ENCODE results near the gene VWA5A. TPM values are rescaled to one million over a fixed set of nuclear protein-coding genes. Genes with fewer than 3 reads are reported as not detected.

The VWA5A gene
- total RNA-seq, 1 donor from 2014 or later, result 7.6 TPM

DNA sequence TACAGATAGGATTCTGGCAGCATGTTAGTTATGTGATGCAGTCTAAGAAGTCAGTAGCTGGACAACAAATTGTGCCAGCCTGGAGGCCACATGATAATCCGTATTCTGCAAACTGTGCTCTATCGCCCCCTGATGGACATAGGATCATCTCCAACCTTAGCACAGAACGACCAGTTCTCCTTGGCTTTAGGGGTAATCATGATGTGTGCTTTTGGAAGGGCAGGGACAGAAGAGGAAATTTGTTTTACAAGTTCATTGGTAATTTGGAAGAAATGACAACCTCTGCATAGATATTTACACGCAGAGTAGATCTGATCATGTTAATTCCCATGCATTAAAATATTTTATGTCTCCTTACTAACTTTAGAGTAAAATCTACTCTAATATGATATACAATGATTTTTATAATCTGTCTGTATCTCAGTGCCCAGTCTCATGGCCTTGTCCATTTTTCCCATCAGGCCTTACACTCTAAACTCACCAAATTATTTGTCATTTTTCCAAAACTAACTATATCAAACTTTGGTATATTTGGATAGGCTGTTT is 80.0 kb downstream of the VWA5A start:
- H3K36me3 ChIP-seq, result no peaks in the 10 kb centered on the region
- H3K27ac ChIP-seq, result peak overlapping the region; percentile 73 to 79
- peak; percentile 61 to 80 (median 65) for TF ChIP-seq CTCF (IDR thresholded peaks at IDR 0.05)
- no peaks in the 10 kb centered on the region for H3K9me3 ChIP-seq
- H3K27me3 ChIP-seq, result no peaks in the 10 kb centered on the region
- H3K4me1 ChIP-seq, result peaks cover 0 to 5% of the 10 kb centered on the region in 2 donors
- intact Hi-C loops (cut with DNase I), result loop anchor here (1.0 to 5.0 kb wide), 3 partner anchors 38 to 124 kb away; partner anchors contain the start of gene VWA5A
- DNase-seq (ENCODE audit: low spot score in 2 of 2), result peak in 1 of 2 donors; percentile 80
- H3K4me3 ChIP-seq, result peak overlapping the region in 1 of 2 donors; percentile 51

Other genes starting within 250 kb of the VWA5A start
- not detected for gene TMEM225, start 229.8 kb upstream of the VWA5A start, total RNA-seq
- not detected for gene OR8D4, start 213.3 kb upstream of the VWA5A start, total RNA-seq
- gene OR4D5, start 175.8 kb upstream of the VWA5A start, total RNA-seq, result not detected
- gene OR6T1, start 171.6 kb upstream of the VWA5A start, total RNA-seq, result not detected
- gene OR10S1, start 137.7 kb upstream of the VWA5A start, total RNA-seq, result not detected
- not detected for gene OR10G6, start 120.3 kb upstream of the VWA5A start, total RNA-seq
- not detected for gene OR10G4, start 102.5 kb upstream of the VWA5A start, total RNA-seq
- gene OR10G9, start 92.4 kb upstream of the VWA5A start, total RNA-seq, result not detected
- not detected for gene OR10G8, start 88.7 kb upstream of the VWA5A start, total RNA-seq
- gene OR10G7, start 74.1 kb upstream of the VWA5A start, total RNA-seq, result not detected
- gene OR10D3, start 67.9 kb downstream of the VWA5A start, total RNA-seq, result not detected
- gene OR8G1, start 125.6 kb downstream of the VWA5A start, total RNA-seq, result not detected
- not detected for gene OR8G5, start 140.9 kb downstream of the VWA5A start, total RNA-seq
- not detected for gene OR8D1, start 198.5 kb downstream of the VWA5A start, total RNA-seq
- not detected for gene OR8D2, start 204.7 kb downstream of the VWA5A start, total RNA-seq

Data from ascending aorta (tissue), 2 donors.